ENCODE results near the gene OR2T4.

- no peak for TF ChIP-seq CTCF (IDR thresholded peaks at IDR 0.05; ENCODE audit: poor library complexity)
- TF ChIP-seq EZH2phosphoT487 (IDR thresholded peaks at IDR 0.05; ENCODE audit: low read depth, severe bottlenecking, unreplicated experiment): no peak
These were observed 42.6 kb downstream of the OR2T4 start for GRCh38 chr1:248404024-248404423.

Data from hepatocyte (in vitro differentiated cells).